ENCODE measurements around the gene SCGB1D2.
"Not testable (repeated sequence)": the region's sequence is repeated elsewhere in the genome, so short reads cannot be mapped to it uniquely, and the experiment has no call there.

SCGB1D2 gene, protein sequence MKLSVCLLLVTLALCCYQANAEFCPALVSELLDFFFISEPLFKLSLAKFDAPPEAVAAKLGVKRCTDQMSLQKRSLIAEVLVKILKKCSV

GRCh38 chr11:62242021-62242420 is at the start of gene SCGB1D2:
Gene SCGB1D2, plus strand, starts transcription at chr11:62242239. Its CDS starts 69 bp downstream, at chr11:62242308.
- TF ChIP-seq ZFX (IDR thresholded peaks at IDR 0.05), result no peak
- TF ChIP-seq, protein P1, sequence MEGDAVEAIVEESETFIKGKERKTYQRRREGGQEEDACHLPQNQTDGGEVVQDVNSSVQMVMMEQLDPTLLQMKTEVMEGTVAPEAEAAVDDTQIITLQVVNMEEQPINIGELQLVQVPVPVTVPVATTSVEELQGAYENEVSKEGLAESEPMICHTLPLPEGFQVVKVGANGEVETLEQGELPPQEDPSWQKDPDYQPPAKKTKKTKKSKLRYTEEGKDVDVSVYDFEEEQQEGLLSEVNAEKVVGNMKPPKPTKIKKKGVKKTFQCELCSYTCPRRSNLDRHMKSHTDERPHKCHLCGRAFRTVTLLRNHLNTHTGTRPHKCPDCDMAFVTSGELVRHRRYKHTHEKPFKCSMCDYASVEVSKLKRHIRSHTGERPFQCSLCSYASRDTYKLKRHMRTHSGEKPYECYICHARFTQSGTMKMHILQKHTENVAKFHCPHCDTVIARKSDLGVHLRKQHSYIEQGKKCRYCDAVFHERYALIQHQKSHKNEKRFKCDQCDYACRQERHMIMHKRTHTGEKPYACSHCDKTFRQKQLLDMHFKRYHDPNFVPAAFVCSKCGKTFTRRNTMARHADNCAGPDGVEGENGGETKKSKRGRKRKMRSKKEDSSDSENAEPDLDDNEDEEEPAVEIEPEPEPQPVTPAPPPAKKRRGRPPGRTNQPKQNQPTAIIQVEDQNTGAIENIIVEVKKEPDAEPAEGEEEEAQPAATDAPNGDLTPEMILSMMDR (conservative IDR thresholded peaks at IDR 0.05), result peak; percentile 31
- H3K27ac ChIP-seq, result peak within 1 kb of the TSS; percentile 13

DNA sequence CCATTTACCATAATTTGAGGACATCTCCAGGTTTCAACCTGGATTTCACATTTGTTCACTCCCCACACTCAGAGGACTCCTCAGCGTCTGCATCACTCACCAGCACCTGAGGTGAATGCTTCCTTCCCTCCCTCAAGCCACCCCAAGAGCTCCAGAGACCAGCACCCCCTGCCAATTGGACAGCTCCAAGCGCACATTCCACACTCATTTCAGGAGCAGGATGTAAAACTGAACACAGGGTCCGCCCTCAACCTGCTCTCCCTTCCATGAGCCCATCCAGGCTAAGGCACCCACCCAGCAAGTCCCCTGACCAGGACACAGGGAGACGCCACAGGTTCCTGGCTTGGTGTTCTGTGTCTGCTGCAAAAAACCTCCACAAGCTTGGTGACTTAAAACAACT is 48.1 kb upstream of the SCGB1D2 start:
- no peak overlapping the region for H3K27ac ChIP-seq
- TF ChIP-seq ZFX (IDR thresholded peaks at IDR 0.05), result no peak
- TF ChIP-seq, protein P1 (conservative IDR thresholded peaks at IDR 0.05), result no peak

GRCh38 chr11:62195010-62195409 is 47.0 kb upstream of the SCGB1D2 start:
- H3K27ac ChIP-seq, result not testable (repeated sequence)

GRCh38 chr11:62195945-62196344 is 46.1 kb upstream of the SCGB1D2 start:
- TF ChIP-seq ZFX (IDR thresholded peaks at IDR 0.05), result no peak
- TF ChIP-seq, protein P1 (conservative IDR thresholded peaks at IDR 0.05), result peak; percentile 10; the same call in 1 of the 2 replicates
- H3K27ac ChIP-seq, result no peak overlapping the region

- H3K27ac ChIP-seq, result not testable (repeated sequence)
Measured at GRCh38 chr11:62197400-62197799, 44.6 kb upstream of the SCGB1D2 start.

GRCh38 chr11:62201376-62201775 is 40.7 kb upstream of the SCGB1D2 start:
- TF ChIP-seq, protein P1 (conservative IDR thresholded peaks at IDR 0.05), result no peak
- no peak for TF ChIP-seq ZFX (IDR thresholded peaks at IDR 0.05)
- H3K27ac ChIP-seq, result no peak overlapping the region

DNA sequence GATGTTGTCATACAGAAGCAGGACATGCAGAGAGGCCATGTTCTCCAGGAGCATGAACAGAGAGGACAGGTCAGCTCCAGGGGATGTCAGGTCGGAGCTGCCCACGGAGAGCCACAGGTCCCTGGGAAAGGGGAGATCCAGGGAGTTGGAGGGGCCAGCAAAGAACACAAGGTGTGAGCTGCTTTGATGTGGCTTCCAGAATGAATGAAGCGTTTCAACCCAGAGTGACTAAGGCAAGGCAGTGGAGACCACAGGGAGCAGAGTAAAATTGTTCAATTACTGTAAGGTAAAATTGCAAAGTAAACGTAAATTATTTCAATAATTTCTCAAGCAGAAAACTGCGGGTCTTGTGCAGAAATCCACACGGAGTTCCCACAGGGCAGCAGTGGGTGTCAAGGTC is 39.1 kb upstream of the SCGB1D2 start:
- TF ChIP-seq, protein P1 (conservative IDR thresholded peaks at IDR 0.05), result no peak
- TF ChIP-seq ZFX (IDR thresholded peaks at IDR 0.05), result no peak
- H3K27ac ChIP-seq, result no peak overlapping the region

- TF ChIP-seq, protein P1 (conservative IDR thresholded peaks at IDR 0.05), result no peak
- TF ChIP-seq ZFX (IDR thresholded peaks at IDR 0.05), result no peak
- H3K27ac ChIP-seq, result no peak overlapping the region
Measured at GRCh38 chr11:62204430-62204829, 37.6 kb upstream of the SCGB1D2 start.

Data from C4-2B (cell line).